HS-27A (cell line): Measurements from ENCODE around the gene ADAM17.
"Not testable (repeated sequence)": the region's sequence is repeated elsewhere in the genome, so short reads cannot be mapped to it uniquely, and the experiment has no call there.

Source experiments
- DNase-seq: peaks from one replicate; pipeline ENCODE4 v3.0.0-alpha.2; 2012; ENCODE audit warnings: low read depth, missing footprints

ADAM17 gene

DNA sequence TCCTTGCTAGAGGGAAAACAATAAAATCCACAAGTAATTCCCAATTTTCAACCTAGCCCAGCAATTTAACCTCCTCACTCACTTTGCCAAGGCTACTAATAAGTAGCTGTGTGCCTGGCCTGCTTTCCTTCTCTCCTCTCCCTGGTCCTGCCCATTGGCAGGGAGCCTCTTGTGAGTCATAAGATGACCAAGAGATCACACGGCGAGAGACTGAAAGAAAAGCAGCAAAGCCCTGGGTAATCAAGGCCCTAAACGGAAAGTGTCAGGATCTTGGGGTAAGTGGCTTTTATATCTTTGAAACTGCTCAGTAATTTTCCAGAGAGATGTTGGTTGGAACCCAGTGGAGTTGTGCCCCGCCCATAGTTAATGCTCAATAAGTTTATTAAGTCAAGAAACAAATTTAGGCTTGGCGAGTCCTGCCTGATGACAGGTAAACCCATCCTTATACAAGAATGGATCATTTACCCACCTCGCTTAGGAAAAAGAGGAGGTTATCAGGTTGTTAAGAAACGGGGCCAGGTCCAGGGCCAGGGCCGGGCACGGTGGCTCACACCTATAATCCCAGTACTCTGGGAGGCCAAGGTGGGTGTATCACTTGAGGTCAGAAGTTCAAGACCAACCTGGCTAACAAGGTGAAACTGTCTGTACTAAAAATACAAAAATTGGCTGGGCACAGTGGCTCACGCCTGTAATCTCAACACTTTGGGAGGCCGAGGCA, 10.0 kb upstream of the ADAM17 start:
- DNase-seq = peak; percentile 60

DNA sequence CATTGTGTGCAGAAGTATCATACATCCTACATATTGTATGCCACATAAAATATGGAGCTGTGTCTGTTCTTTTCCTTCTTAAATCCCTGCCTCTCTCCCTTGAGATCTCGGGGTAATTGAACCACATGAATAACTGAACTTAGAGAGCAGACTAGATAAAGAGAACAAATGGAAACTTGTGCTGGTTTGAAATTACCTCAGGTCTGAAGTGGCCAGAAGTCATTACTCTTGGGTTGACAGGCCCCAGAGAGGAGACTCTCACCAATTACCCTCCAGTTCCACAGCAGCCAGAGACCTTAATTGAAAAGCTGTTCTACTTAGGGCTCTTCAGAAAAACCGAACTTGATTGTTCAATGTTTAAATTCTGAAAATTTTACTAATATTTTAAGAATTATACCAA, 5.0 kb upstream of the ADAM17 start:
- no peak for DNase-seq

DNA sequence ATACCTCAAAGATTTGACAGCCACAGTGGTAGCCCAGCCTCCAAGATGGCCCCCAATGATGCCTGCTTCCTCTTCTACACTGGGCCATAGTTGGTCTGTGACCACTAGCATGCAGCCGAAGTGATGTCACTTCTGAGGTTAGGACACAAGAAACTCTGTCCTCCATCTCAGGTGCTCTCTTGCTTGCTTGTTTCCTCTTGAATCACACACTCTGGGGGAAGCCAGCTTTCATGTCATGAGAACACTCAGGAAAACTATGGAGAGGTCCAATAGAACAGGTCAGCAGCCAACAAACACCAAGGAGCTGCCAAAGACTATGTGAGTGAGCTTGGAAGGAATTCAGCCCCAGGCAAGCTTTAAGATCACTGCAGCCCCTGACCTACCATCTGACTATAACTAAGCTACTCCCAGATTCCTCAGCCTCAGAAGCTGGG, 3.3 kb upstream of the ADAM17 start:
- no peak for DNase-seq

DNA sequence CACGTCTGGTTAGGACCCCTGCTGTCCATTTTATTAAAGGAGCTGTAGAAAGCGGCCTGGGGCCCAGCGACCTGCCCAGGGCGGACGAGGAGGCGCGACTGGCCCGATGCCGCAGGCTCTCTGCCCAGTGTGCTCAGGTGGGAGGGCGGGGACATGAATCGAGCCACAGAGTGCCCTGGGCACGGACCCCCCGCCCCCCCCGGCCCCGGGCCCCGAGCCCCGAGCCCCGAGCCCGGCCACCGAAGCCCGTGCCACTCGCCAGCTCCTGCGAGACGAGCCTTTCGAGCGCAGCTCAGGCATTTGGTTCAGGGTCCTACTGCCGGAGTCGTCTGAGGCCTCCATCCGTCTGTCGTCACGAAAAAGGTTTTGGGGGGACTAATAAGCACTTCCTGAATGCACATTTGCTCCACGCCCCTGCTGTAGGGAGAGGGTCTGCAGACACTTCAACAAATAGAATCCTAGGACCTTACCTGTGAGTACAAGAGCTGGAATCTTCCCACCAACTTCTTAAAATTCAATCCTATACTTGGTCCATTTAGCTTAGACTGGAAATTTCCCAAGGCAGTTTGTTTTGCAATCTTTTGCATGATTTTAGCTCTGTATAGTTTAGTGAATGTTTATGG, 602 bp upstream of the ADAM17 start:
- DNase-seq = no peak

DNA sequence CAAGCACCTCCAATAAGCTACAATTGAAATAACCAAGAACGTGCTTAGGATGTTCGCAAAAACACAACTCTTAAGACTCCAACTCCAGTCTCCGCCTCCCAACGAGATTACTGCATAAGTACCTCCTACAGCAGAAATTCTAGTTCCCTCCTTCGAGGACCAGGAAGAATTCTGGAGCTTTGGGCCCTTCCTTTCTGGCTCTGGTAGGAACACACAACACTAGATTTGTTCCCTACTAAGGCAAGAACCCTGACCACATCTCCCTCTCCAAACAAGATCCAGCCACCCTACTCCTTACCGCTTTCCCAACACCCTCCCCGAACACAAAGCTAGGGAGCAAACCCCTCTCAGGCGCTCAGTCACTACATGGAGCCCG, 721 bp downstream of the ADAM17 start:
- DNase-seq = peak; percentile 40

DNA sequence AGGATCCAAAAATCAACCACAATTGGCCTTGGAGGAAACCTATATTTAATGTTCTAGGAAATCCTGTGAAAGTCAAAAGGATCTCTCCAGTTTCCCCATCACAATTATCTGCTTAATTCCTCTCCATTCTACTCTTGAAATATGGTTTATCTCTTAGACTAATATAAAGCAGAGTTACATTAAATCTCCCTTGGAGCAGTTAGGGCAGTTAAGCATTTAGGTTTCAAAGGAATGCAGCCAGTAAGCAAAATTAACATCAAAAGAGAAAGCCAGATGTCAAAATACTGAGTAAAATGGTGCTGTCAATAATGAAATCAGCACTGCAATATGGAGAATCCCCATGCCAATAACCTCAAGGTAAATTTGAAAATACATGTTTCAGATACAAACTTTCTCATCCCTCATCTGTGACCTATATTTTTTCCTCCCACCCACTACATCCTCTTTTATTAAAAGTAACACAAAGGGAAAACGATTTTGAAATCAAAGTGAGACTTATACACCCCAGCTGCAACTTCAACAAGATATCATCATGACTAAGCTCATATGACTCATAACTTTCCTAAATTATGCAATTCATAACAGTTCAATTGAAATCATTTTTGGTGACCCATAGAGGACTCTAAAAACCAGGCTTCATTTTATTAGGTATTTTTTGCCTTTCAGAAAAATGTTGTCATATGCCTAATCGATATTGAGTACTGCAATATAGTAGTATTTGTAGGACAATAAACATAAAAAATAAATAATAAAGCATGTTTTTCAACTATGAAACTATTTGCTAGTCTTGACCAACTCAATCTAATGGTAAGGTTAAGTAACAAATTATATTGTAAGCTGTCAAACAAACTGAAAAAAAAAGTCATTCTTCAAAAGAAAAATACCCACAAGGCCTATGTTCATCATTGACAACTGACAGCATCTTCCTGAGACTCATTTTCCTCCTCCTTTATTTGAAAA, 3.1 kb downstream of the ADAM17 start:
- peak; percentile 50 for DNase-seq

DNA sequence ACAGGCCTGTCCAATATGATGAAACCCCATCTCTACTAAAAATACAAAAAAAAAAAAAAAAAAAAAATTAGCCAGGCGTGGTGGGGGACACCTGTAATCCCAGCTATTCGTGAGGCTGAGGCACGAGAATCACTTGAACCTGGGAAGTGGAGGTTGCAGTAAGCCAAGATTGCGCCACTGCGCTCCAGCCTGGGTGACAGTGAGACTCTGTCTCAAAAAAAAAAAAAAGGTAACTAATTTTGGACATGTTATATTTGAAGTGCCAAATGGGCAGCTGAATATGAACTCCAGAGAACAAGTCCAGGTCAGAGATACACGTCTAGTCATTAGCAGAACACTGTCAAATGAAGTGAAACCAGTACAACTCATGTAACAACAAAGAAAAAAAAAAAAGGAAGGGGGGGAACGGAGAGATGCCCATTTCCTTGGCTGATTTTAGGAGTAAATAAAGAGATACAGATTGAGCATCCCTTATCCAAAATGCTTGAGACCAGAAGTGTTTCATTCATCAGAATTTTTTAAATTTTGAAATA, 4.7 kb downstream of the ADAM17 start:
- DNase-seq = not testable (repeated sequence)

DNA sequence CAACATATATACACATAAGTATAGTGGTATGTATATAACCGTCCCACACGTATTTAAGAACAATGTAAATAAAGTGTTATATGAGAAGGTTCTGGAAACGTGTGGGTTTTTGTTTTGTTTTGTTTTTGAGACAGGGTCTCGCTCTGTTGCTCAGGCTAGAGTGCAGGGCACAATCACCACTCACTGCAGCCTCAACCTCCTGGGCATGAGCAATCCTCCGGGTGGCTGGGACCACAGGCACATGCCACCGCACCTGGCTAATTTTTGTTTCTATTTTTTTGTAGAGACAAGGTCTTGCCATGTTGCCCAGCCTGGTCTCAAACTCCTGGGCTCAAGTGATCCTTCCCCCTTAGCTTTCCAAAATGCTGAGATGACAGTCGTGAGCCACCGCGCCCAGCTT, 6.2 kb downstream of the ADAM17 start:
- no peak for DNase-seq

DNA sequence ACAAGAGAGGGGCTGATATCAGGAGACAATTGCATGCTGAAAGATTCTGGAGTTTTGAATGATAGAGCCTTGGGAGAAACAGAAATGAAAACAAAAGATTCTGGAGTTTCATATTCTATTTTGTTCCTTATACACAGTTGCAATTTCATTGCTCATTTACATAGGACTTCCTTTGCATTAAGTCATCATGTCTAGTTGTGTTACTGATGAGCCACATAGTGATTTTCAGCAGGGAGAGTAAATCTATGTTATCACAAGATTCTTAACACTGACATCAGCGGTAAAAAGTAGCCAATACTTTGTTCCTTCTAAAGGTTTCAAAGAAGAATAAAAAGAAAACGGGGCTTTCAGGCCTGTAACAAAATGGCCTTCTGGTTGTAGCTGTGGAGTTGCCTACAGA, 7.1 kb downstream of the ADAM17 start:
- DNase-seq = no peak

DNA sequence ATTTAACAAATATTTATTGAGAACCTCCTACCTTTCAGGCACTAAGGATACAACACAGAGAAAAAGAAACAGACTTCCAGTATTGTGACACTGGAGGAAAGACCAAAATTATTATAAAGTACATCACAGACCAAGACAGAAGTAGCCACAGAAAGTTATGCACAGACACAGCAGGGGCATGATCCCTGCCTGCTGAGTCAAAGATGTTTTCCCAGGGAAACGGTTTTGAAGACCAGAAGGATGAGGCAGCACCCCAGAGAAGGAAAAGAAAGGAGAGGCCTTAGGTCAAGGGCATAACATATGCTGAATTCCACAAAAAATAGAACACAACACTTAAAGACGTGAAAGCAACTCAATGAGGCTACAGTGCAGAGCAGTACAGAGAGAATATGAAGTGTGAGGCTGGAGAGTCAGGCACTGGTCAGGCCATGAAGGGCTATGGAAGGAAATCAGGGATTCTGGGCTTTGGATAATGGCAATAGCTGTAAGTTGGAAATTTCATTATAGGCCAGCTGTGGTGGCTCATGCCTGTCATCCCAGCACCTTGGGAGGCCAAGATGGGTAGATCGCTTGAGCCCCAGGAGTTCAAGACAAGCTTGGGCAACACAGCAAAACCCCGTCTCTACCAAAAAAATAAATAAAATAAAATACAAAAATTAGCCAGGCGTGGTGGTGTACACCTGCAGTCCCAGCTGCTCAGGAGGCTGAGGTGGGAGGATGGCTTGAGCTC, 8.2 kb downstream of the ADAM17 start:
- DNase-seq = no peak

DNA sequence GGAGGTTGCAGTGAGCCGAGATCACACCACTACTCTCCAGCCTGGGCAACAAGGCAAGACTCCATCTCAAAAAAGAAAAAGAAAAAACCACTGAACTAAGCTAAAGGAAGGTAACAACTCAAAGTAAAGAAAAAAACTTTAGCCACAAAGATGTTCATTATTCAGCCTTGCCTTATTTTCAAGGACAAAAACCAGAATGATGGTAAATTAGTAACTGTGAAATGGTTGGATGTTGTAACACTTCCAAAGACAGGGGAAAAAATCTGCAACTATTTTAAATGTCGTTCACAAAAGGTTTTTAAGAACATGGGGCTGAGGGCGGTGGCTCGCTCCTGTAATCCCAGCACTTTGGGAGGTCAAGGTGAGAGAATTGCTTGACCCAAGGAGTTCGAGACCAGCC, 10.1 kb downstream of the ADAM17 start:
- DNase-seq = no peak

DNA sequence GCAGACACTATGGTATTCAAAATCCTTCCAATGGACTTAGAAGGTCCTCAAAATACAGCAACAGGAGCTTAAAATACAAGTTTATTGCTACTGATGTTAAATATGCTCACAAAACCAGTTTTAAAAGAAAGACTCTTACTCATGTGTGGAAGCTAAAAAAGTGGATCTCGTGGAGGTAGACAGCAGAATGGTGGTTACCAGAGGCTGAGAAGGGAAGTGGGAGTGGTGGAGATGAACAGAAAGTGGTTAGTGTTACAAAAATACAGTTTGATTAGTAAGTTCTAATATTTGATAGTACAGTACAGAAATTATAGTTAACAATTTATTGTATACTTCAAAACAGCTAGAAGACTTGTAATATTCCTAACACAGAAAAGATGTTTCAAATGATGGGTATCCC, 12.1 kb downstream of the ADAM17 start:
- no peak for DNase-seq

DNA sequence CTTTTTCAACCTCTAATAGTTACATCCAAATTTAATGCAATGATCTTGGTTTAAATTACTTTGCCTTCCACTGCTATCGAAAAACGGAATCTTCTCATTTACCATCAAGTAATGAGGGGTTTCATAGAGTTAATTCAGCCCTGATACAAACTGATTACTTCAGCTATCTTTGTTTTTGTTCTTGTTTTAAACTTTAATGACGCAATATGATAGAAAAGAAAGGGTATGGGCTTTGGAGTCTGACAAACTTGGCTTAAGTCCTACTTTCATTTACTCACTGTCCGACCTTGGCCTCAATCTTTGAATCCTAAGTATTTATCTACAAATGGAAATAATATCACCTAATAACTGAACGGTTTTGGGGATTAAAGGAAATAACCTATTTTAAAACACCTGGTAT, 16.1 kb downstream of the ADAM17 start:
- DNase-seq = no peak

DNA sequence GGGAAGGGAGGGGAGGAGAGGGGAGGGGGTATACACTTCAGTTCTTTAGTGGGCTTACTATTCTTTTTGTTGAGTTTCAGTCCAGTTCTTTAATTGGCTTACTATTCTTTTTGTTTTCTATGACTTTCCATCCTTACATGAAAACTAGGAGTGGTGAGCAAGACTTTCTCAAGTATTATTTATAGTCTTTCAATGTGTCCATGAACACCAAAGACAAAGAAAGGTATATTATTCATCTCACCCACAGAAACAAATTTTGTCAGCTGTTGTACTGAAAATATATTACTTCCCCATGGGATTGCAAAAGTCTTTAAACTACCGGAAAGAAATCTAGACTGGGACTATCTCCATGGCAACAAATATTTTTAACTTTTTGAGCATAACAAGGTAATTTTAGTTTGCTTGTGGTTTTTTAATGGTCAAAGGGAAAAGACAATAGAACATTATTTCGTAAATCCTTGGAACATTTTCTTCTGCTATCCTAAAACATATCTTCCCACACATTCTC, 17.6 kb downstream of the ADAM17 start:
- no peak for DNase-seq

DNA sequence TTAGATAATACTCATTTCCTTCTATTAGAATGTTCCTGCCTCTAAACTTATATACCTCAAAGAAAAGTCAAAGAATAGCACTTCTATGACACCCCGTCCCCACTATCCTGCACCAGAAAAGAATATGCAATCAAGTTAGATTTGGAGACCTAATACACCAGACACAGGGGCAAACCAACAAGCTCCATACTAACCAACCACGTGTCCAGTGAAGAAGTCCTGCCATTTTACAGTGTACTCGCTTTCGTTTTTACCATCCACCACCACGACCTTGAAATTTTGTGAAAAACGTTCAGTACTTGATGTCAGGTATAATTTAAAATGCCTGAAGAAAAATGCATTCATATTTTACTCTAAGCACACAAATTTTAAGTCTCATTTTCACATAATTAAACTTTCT, 19.1 kb downstream of the ADAM17 start:
- DNase-seq = no peak

DNA sequence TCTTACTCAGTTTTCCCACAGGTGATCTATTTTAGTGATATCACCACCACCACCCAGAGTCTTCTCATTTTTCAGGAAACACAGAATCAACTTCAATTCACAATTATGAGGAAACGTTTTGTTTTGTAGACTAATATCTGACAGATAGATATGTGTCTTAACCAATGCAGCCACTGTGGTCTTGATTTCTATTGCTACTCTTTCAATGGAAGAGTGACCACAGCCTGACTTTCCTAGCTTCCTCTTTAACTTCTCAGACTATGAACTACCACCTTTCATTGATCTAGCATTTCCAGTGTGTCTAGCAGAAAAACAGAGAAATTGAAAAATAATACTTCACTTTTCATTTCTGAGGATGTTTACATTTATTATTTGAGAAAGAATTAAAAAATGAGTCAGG, 20.5 kb downstream of the ADAM17 start:
- no peak for DNase-seq

DNA sequence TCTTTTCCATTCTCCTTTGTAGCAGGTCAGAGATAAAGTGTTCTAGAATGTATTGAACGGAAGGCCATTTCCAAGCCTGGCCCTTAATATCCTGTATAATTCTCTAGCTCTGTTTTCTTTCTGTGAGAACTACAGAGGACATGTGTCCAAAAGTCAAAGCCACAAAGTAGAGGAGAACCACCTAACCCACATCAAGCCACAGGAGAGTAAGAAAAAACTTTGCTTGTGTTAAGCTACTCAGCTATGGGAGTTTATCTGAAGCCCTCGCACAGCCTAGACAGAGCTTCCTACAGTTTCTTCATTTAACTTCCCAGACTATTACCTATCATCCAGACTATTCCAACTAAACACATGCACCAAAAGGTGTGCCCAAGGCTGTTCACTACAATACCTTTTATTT, 22.0 kb downstream of the ADAM17 start:
- DNase-seq = no peak

DNA sequence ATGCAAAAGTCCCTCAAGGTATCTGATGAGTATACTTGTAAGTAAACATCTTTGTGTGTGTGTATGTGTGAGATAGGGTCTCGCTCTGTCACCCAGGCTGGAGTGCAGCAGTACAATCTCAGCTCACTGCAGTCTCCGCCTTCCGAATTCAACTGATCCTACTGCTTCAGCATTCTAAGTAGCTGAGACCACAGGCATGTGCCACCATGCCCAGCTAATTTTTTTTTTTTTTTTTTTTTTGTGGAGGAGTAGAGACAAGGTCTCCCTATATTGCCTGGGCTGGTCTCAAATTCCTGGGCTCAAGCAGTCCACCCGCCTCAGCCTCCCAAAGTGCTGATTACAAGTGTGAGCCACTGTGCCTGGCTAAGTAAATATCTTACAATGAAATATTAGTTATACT, 23.2 kb downstream of the ADAM17 start:
- no peak for DNase-seq

DNA sequence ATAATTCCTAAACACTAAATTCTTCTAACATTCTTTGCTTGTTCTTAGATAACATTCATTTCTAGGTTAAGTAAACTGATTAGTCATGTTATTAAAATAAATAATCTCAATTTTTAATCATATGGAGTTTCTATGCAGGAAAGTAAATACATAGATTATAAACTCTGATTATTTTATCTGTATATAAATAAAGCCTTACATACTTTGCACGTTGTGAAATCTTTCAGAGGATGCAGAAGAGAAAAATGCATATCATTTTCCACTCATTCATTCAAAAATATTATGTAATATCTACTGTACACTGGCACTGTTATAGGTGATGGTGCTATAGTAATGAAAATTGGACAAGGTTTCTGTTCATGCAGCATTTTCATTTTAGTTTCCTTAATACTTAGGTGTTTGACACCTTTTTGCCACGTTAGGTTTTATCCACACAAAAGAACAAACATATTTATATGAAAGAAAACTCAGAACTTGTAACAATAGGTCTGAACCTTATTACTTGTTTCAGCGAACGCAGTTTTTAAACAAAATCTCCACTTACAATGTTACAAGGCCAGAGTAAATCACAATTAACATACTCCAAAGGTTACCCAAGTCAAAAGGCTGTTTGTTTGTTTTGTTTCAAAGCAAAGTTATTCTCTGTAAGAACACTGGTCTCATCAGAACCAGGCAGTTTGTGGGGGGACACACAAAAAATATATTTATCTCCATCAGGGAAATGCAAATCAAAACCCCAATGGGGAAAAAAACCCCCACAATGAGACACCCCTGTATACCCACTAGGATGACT, 27.4 kb downstream of the ADAM17 start:
- DNase-seq = no peak

DNA sequence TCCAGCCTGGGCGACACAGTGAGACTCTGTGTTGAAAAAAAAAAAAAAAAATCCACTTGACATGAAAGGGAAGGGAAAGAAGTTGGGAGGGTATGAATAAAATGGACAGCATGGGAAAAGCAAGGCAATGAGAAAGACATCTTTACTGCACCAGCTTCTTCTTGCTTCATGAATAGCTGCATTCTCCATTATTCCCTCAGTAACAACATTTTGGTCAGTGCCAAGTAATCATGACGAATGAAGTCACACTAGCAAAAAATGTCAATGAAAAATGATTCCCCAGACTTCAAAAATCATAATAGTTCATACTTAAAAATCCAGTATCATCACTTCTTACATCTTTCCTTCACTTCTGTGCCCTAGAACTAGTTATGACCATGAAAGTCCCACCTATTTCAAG, 30.4 kb downstream of the ADAM17 start:
- no peak for DNase-seq

DNA sequence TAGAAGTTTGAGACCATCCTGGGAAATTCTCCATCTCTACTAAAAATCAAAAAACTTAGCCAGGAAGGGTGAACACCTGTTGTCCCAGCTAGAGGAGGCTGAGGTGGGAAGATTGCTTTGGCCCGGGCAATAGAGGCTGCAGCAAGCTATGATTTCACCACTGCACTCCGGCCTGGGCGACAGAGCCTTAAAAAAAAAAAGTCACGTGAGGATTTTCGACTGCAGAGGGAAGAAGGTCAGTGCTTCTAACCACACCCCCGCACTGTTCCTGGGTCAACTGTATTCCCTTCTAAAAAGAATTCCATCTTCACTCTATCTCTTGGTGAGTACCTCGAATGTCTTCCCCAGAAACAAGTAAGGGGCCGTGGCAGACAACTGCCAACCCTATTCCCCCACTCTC, 31.3 kb downstream of the ADAM17 start:
- DNase-seq = no peak
